H9 (cell line): ENCODE measurements around the gene KAT8. TPM values are rescaled to one million over a fixed set of nuclear protein-coding genes. Genes with fewer than 3 reads are reported as not detected.

Source experiments
- DNase-seq: peaks from one replicate; pipeline ENCODE4 v3.0.0-alpha.2; 2017
- H2AFZ ChIP-seq: one replicate; pipeline ENCODE4 v1.6.1; 2013; ENCODE audit warnings: mild to moderate bottlenecking, low read length, control low read depth, moderate library complexity
- H2AK5ac ChIP-seq: 2 replicates; pipeline ENCODE4 v1.6.1; 2013; ENCODE audit warnings: low read length, control low read depth, mixed read lengths; ENCODE audit not compliant: insufficient read length
- H2BK120ac ChIP-seq: one replicate; pipeline ENCODE4 v1.6.1; 2013; ENCODE audit warnings: low read depth, mild to moderate bottlenecking, low read length, control low read depth, inconsistent platforms; ENCODE audit not compliant: poor library complexity, severe bottlenecking
- H2BK12ac ChIP-seq: 2 replicates; pipeline ENCODE4 v1.6.1; 2013; ENCODE audit warnings: low read length, control low read depth, mixed read lengths, low read depth; ENCODE audit not compliant: insufficient read length
- H2BK15ac ChIP-seq: 2 replicates; pipeline ENCODE4 v1.6.1; 2013; ENCODE audit warnings: low read depth, low read length, control low read depth
- H2BK20ac ChIP-seq: one replicate; pipeline ENCODE4 v1.6.1; 2013; ENCODE audit warnings: low read depth, mild to moderate bottlenecking, low read length, control low read depth, inconsistent platforms; ENCODE audit not compliant: poor library complexity, severe bottlenecking
- H2BK5ac ChIP-seq: 2 replicates; pipeline ENCODE4 v1.6.1; 2013; ENCODE audit warnings: low read length, control low read depth, mixed read lengths; ENCODE audit not compliant: insufficient read length
- H3K14ac ChIP-seq: 2 replicates; pipeline ENCODE4 v1.6.1; 2013; ENCODE audit warnings: low read length, control low read depth; ENCODE audit not compliant: insufficient read depth
- H3K18ac ChIP-seq: 2 replicates; pipeline ENCODE4 v1.6.1; 2013; ENCODE audit warnings: low read depth, mild to moderate bottlenecking, mixed read lengths, low read length, control low read depth; ENCODE audit not compliant: insufficient read length
- H3K23ac ChIP-seq: 2 replicates; pipeline ENCODE4 v1.6.1; 2013; ENCODE audit warnings: low read length, control low read depth, mixed read lengths, low read depth; ENCODE audit not compliant: insufficient read length
- H3K23me2 ChIP-seq: 2 replicates; pipeline ENCODE4 v1.6.1; 2013; ENCODE audit warnings: low read depth, mild to moderate bottlenecking, mixed read lengths, low read length, control low read depth; ENCODE audit not compliant: insufficient read length, poor library complexity, severe bottlenecking
- H3K27ac ChIP-seq: 2 replicates; pipeline ENCODE4 v1.5.1; 2013; ENCODE audit warnings: low read length, control low read depth, mixed read lengths, low read depth; ENCODE audit not compliant: insufficient read length
- H3K27me3 ChIP-seq: 2 replicates; pipeline ENCODE4 v1.6.1; 2013; ENCODE audit warnings: low read length, control low read depth, inconsistent platforms; ENCODE audit not compliant: insufficient read depth
- H3K4ac ChIP-seq: 2 replicates; pipeline ENCODE4 v1.6.1; 2013; ENCODE audit warnings: low read depth, mild to moderate bottlenecking, control low read depth, inconsistent platforms, low read length, moderate library complexity
- H3K4me1 ChIP-seq: 2 replicates; pipeline ENCODE4 v1.6.1; 2013; ENCODE audit warnings: low read length, control low read depth, inconsistent platforms; ENCODE audit not compliant: insufficient read depth
- H3K4me2 ChIP-seq: 2 replicates; pipeline ENCODE4 v1.6.1; 2013; ENCODE audit warnings: low read length, control low read depth, mixed read lengths; ENCODE audit not compliant: insufficient read length, insufficient read depth
- H3K56ac ChIP-seq: 2 replicates; pipeline ENCODE4 v1.6.1; 2013; ENCODE audit warnings: low read depth, mild to moderate bottlenecking, mixed read lengths, low read length, control low read depth; ENCODE audit not compliant: insufficient read length
- H3K79me1 ChIP-seq: 2 replicates; pipeline ENCODE4 v1.6.1; 2013; ENCODE audit warnings: low read depth, mild to moderate bottlenecking, moderate library complexity, low read length, control low read depth, inconsistent platforms; ENCODE audit not compliant: insufficient read depth, poor library complexity, severe bottlenecking
- H3K79me2 ChIP-seq: 2 replicates; pipeline ENCODE4 v1.6.1; 2013; ENCODE audit warnings: low read length, control low read depth, inconsistent platforms; ENCODE audit not compliant: insufficient read depth
- H3K9ac ChIP-seq: 2 replicates; pipeline ENCODE4 v1.6.1; 2013; ENCODE audit warnings: low read length, control low read depth, mixed read lengths; ENCODE audit not compliant: insufficient read length; ENCODE audit errors: extremely low read depth
- H3K9me3 ChIP-seq: one replicate; pipeline ENCODE4 v1.6.1; 2013; ENCODE audit warnings: low read depth, low read length, inconsistent platforms; ENCODE audit not compliant: control insufficient read depth
- H3T11ph ChIP-seq: one replicate; pipeline ENCODE4 v1.6.1; 2013; ENCODE audit warnings: mild to moderate bottlenecking, low read length, control low read depth, inconsistent platforms
- H4K20me1 ChIP-seq: one replicate; pipeline ENCODE4 v1.6.1; 2013; ENCODE audit not compliant: control insufficient read depth, insufficient read length, insufficient read depth
- H4K5ac ChIP-seq: 2 replicates; pipeline ENCODE4 v1.6.1; 2013; ENCODE audit warnings: low read depth, mild to moderate bottlenecking, mixed read lengths, low read length, control low read depth; ENCODE audit not compliant: insufficient read length
- H4K8ac ChIP-seq: replicated peaks from 2 replicates; pipeline ENCODE4 v1.6.1; 2013; ENCODE audit warnings: low read length, control low read depth, mixed read lengths, low read depth; ENCODE audit not compliant: insufficient read length
- H4K91ac ChIP-seq: 2 replicates; pipeline ENCODE4 v1.6.1; 2013; ENCODE audit warnings: low read depth, mild to moderate bottlenecking, moderate library complexity, mixed read lengths, low read length, control low read depth; ENCODE audit not compliant: insufficient read length
- H3K27ac Mint-ChIP-seq, 3 experiments: 2 replicates in 2 of 3; 3 replicates in 1 of 3; pipeline ENCODE4 v1.8.0; 2020 to 2021; ENCODE audit warnings: mixed read lengths in 3 of 3, mild to moderate bottlenecking in 1 of 3, moderate library complexity in 1 of 3
- H3K27me3 Mint-ChIP-seq: 2 replicates; pipeline ENCODE4 v1.8.0; 2021; ENCODE audit warnings: low read depth, mild to moderate bottlenecking, moderate library complexity, mixed read lengths
- H3K36me3 Mint-ChIP-seq, 3 experiments: 2 replicates in 2 of 3; 3 replicates in 1 of 3; pipeline ENCODE4 v1.8.0; 2020 to 2021; ENCODE audit warnings: low read depth in 3 of 3, mixed read lengths in 3 of 3; ENCODE audit not compliant: insufficient read depth in 1 of 3
- H3K4me1 Mint-ChIP-seq, 2 experiments: 2 replicates each; pipeline ENCODE4 v1.8.0; 2020; ENCODE audit warnings: mixed read lengths in 2 of 2
- H3K4me3 Mint-ChIP-seq, 2 experiments: 2 replicates in 1 of 2; 3 replicates in 1 of 2; pipeline ENCODE4 v1.8.0; 2020 to 2021; ENCODE audit warnings: mild to moderate bottlenecking in 2 of 2, mixed read lengths in 2 of 2, moderate library complexity in 1 of 2
- H3K9me3 Mint-ChIP-seq, 2 experiments: 2 replicates in 1 of 2; 3 replicates in 1 of 2; pipeline ENCODE4 v1.8.0; 2020; ENCODE audit warnings: mild to moderate bottlenecking in 2 of 2, mixed read lengths in 2 of 2, moderate library complexity in 1 of 2
- CTCF ChIP-seq: fragments of 200-600 bp; sonication (generic); conservative IDR thresholded peaks from 3 replicates; pipeline ENCODE4 v1.8.0; 2021; ENCODE audit warnings: antibody characterized with exemption, mild to moderate bottlenecking
- WGBS: extraction: QIAGEN DNeasy Blood & Tissue Kit; methylation state at CpG from one replicate; pipeline ENCODE4 v1.1.7; 2013; ENCODE audit warnings: missing lambda C conversion rate, low lambda C conversion rate, mixed read lengths; ENCODE audit not compliant: insufficient read length; ENCODE audit errors: extremely low coverage; 5-methylcytosine and 5-hydroxymethylcytosine counted together
- total RNA-seq: library from RNA; stranded (reverse); gene quantifications from 2 replicates; pipeline ENCODE4 v1.2.1, GENCODE V29; 2021

Gene KAT8
- total RNA-seq, 1 experiment from 2014 or later: 52.1 TPM

GRCh38 chr16:31074814-31075183, 42.7 kb upstream of the KAT8 start:
- H3K18ac ChIP-seq: no peak overlapping the region
- Mint-ChIP-seq H3K4me1 (peaks cover 16 to 20% of the 10 kb centered on the region in 2 experiments), H3K27ac (peak overlapping the region; percentile 94 to 98 (median 97)), H3K9me3 (no peaks in the 10 kb centered on the region; a peak in 1 of 5 replicates), H3K27me3 (no peaks in the 10 kb centered on the region), H3K4me3 (peak overlapping the region; percentile 92 to 95), H3K36me3 (peaks cover 23 to 37% (median 37%) of the 10 kb centered on the region in 3 experiments; a peak in 6 of 7 replicates)
- no peak; the same call in 2 of the 3 replicates for TF ChIP-seq CTCF
- no peak overlapping the region for H3K23ac ChIP-seq
- H4K8ac ChIP-seq: no peak overlapping the region
- H2AFZ ChIP-seq: no peak overlapping the region
- H3K9me3 ChIP-seq: no peaks in the 10 kb centered on the region
- no peaks in the 10 kb centered on the region for H3K27me3 ChIP-seq
- no peak for DNase-seq
- H2BK20ac ChIP-seq: no peak overlapping the region
- no peaks in the 10 kb centered on the region for H3K4me1 ChIP-seq
- H2BK15ac ChIP-seq: no peak overlapping the region
- no peak overlapping the region for H4K5ac ChIP-seq
- H2BK120ac ChIP-seq: no peak overlapping the region
- H3K9ac ChIP-seq: peak overlapping the region; percentile 72
- peaks cover 9% of the 10 kb centered on the region for H3K23me2 ChIP-seq
- H3K79me1 ChIP-seq: peaks cover 6% of the 10 kb centered on the region
- H2BK5ac ChIP-seq: no peak overlapping the region
- H3K14ac ChIP-seq: no peak overlapping the region
- H2AK5ac ChIP-seq: no peak overlapping the region
- no peak overlapping the region for H3K4ac ChIP-seq
- no peak overlapping the region for H4K91ac ChIP-seq
- peaks cover 4% of the 10 kb centered on the region for H4K20me1 ChIP-seq
- no CpG with 5 or more reads among the region's 7 CpGs for whole genome bisulfite sequencing
- no peak overlapping the region for H3K56ac ChIP-seq
- H3K4me2 ChIP-seq: peak overlapping the region; percentile 89
- H3K27ac ChIP-seq: no peak overlapping the region
- peaks cover 18% of the 10 kb centered on the region; the same call in 1 of the 2 replicates for H3K79me2 ChIP-seq
- no peak overlapping the region for H2BK12ac ChIP-seq
- no peak overlapping the region for H3T11ph ChIP-seq
